GM18511 (cell line): ENCODE measurements around the gene CASKIN2.
"Not testable (repeated sequence)": the region's sequence is repeated elsewhere in the genome, so short reads cannot be mapped to it uniquely, and the experiment has no call there.

Source experiments
- ATAC-seq: cut with Tn5 transposase; IDR thresholded peaks from one replicate; pipeline ENCODE4 v1.9.1; 2021; ENCODE audit warnings: mild to moderate bottlenecking, moderate library complexity; ENCODE audit not compliant: unreplicated experiment

Gene CASKIN2

GRCh38 chr17:75491680-75492079 is 23.7 kb downstream of the CASKIN2 start:
- ATAC-seq, result no peak

DNA sequence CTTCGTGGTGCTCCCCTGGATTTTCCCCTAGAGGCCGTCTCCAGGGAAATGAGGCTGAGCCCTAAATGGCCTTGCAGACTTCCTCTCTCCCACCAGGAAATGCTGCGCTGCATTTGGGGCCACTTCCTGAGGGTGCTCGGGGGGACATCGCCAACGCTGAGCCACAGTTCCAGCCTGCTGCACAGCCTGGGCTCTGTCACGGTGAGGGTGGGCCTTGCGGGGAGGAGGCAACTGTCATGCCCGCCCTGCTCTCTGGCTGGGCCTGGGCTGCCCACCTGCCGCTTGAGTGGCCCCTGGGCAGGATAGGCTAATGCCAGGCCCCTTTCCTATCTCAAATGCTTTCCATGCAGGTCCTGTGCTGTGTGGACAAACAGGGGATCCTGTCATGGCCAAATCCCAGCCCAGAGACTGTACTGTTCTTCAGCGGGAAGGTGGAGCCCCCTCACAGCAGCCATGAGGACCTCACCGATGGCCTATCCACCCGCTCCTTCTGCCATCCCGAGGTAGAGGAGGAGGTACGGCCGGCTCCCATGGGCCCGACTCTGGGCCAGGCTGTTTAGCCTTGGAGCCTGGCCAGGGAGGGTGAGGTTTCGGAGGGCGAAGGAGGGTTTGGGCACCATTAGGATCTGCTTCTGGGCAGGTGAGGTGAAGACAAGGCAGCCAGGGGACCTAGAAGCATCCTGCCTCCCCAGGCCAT is 24.2 kb downstream of the CASKIN2 start:
- ATAC-seq, result no peak

DNA sequence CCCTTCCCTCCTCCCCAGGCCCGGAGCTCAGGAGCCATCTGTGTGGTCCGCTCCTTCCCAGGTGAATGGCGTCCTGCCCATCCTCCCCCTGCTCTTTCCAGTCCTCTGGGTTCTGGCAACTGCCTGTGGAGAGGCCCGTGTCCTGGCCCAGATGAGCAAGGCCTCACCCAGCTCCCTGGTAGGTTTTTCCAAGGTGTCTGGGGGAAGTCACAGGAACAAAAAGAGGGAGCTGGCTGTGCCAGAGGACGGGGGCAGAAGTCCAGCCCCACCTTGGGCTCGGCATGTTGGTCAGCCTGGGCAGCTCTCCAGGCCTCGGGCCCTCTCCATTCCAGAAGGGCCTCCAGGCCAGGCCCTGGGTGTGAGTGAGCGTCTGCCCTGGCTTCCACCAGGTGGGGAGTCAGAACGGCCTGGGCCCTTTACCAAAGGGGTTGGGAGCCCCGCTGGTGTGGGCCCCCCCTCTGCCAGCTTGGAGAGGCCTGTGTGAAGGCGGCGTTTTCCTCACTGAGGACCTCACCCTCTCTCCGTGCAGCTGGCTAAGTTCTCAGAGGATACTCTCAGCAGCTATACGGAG is 25.1 kb downstream of the CASKIN2 start:
- no peak for ATAC-seq

DNA sequence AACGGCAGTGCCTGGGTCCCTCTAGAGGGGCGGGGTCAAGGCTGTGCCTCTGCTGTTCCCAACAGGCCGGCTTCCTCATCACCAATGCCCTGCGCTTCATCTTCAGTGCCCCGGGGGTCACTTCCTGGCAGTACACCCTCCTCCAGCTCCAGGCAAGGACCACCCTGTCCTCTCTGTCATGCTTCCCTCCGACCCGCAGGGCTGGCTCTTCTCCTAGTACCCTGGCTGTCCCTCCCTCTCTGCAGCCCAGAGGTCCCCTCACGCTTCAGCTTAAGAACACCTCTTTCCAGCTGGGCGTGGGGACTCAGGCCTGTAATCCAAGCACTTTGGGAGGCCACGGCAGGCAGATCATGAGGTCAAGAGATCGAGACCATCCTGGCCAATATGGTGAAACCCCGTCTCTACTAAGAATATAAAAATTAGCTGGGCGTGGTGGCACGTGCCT is 25.8 kb downstream of the CASKIN2 start:
- no peak for ATAC-seq

DNA sequence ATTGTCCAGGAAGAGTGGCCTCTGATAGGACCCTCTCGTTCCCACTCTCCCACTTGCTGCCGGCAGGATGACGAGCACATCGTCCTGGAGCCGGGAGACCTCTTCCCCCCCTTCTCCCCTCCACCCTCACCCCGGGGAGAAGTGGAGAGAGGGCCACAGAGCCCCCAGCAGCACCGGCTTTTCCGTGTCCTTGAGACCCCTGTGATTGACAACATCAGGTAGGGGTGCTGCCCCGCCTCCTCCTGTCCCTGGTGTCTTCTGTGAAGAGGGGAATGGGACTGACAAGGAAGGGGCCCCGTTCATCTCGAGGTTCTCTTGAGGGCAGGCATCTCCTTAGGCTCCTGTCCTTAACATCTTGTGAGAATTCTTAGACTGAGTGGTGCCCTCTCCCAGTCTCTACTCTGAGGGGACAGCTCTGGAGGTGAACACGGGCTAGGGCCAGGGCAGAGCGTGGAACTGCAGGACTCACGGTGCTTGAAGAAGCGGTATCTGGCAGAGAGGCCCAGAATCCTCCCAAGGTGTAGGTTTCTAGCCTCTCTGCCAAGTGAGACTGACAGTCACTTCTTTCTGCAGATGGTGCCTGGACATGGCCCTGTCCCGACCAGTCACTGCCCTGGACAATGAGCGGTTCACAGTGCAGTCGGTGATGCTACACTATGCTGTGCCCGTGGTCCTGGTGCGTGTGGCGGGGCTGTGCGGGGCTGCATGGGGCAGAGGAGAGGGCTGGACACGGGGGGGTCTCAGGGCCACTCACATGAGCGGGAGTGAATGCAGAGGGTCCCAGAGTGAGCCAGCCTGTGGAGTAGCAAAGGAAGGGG is 26.4 kb downstream of the CASKIN2 start:
- no peak for ATAC-seq

- no peak for ATAC-seq
Measured at GRCh38 chr17:75487351-75488070, 27.8 kb downstream of the CASKIN2 start.

GRCh38 chr17:75486951-75487350 is 28.4 kb downstream of the CASKIN2 start:
- no peak for ATAC-seq

DNA sequence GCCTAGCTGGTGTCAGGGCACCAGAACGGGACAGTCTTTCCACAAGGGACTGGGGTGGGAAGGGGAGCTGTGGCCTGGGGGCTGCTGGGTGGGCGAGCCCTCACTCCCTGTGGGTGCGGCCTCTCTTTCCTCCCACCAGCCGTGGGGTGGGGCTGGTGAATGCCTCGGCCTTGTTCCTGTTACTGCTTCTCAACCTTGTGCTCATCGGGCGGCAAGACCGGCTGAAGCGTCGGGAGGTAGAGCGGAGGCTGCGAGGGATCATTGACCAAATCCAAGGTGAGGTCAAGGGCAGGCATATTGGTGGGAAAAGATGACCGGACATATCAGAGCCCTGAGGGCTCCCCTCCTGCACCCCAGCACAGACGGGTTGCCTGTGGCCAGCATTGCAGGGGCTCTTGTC is 29.2 kb downstream of the CASKIN2 start:
- no peak for ATAC-seq

- no peak for ATAC-seq
Measured at GRCh38 chr17:75485688-75486087, 29.6 kb downstream of the CASKIN2 start.

DNA sequence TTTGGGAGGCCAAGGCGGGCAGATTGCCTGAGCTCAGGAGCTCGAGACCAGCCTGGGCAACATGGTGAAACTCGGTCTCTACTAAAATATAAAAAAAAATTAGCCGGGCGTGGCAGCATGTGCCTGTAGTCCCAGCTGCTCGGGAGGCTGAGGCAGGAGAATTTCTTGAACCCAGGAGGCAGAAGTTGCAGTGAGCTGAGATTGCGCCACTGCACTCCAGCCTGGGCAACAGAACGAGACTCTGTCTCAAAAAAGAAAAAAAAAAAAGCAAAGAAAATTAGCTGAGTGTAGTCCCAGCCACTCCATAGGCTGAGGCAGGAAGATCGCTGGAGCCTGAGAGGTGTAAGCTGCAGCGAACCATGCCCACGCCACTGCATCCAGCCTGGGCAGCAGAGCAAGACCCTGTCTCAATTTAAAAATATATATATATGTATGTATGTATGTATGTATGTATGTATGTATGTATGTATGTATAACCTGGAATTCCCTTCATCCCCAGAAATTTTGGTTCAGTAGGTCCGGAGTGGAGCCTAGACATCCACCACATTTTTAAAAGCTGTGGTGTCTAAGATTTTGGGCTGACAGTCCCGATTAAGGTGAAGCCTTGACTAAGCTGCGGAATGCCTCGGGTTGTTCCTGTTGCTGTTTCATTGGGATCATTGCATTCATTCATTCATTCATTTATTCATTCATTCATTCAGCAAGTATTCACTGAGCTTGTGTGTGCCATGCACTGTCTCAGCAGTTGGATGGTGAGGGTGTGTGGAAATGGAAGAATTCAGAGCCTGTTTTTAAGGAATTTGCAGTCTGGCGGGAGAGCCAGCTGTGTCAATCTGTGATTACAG is 33.0 kb downstream of the CASKIN2 start:
- no peak for ATAC-seq

DNA sequence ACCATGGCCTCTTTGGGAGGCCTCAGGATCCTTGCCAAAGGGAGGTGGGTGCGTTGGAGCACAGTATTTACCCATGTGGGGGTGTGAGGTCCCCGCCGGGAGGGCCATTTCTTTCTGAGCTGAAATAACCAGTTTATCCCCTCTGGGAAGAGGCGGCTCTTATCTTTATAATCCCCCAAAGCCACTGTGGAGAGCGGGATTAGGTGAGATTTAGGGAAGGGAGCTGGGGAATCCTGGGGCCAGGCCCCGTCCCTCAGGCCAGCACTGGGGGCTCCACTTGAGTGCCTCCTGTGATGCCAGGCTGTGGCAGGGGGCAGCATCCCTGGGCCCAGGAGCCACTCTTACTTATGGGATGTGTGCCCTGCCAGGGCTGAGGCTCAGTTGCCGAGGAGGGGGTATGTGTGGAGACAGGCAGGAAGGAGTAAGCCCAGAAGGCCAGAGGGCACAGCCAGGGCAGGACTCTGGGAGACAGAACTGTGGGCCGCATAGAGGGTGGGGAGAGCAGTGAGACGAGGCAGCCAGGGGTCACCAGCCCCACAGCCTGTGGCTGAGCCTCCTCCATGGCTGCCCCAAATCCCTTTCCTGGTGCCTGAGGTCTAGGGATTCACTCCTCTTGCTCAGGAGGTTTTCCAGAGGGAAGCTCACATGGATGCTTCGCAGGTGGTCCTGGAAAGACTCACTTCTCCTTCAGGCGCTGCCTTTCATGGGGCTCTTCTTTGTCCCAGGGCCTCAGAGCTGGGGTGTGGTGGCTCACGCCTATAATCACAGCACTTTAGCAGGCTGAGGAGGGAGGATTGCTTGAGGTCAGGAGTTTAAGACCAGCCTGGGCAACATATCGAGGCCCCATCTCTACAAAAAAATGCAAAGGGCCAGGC is 33.9 kb downstream of the CASKIN2 start:
- ATAC-seq, result no peak

GRCh38 chr17:75480281-75480680 is 35.1 kb downstream of the CASKIN2 start:
- ATAC-seq, result no peak

DNA sequence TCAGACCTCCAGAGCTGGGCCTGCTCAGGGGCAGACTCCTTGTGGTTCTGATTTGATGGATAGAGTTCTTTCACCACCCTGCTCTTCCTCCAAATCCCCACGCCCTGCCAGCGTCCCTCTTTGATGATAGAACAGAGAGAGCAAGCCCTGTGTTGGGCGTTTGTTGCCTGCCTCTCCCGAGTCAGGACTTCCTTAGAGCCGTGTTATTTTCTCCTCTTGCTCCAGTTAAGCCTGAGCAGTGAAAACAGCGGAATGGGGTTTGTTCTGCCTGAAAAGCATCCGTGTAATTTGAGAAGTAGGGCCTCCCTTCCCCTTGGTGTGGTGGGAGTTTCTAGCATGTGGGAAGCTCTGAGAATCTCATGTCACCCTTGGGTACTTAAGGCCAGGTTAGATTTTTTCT is 36.8 kb downstream of the CASKIN2 start:
- no peak for ATAC-seq

GRCh38 chr17:75477490-75477862 is 37.9 kb downstream of the CASKIN2 start:
- ATAC-seq, result not testable (repeated sequence)

DNA sequence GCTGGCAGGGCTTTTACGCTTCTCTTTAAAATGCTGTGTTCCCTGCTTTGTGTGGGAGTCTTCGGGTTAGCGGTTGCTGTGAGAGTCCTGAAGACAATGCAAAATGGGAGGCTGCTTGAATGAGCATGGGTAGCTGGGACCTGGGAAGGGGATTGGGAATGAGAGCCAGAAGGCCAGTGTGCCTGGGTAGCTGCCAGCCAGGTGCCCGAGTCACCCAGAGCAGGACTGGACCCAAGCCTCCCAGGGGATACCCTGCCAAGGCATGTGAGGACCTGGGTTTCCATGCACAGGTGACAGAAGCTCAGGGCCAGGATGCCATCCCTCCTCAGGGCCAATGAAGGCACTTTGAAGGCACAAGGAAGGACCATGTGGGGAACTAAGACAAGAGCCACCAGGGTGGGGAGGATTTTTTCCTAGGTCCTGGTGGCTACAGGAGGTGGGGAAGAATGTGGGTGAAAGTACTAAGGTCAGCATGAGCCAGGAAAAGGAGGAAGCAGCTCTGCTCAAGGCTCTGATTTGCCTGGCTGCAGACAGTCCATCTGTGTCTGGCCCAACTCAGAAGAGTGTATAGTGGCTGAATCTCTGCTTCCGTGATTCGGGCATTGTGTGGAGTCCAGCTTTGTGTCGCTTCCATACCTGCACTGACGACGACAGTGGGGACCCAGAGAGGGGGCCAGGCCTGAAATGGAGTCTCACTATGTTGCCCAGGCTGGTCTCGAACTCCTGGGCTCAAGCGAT is 38.4 kb downstream of the CASKIN2 start:
- ATAC-seq, result no peak

- ATAC-seq, result no peak
Measured at GRCh38 chr17:75476271-75476671, 39.1 kb downstream of the CASKIN2 start.

- no peak for ATAC-seq
Measured at GRCh38 chr17:75475851-75476250, 39.5 kb downstream of the CASKIN2 start.

GRCh38 chr17:75475144-75475835 is 40.0 kb downstream of the CASKIN2 start:
- ATAC-seq, result no peak
